K562 treated with DMSO at 1 percent for 24 hours (cell line): ENCODE data around the gene MPP1. TPM values are rescaled to one million over a fixed set of nuclear protein-coding genes. Genes with fewer than 3 reads are reported as not detected.

Experiments
- total RNA-seq: library from RNA; unstranded; fragments of 300-600 nt; gene quantifications from 2 replicates; pipeline ENCODE4 v1.2.3, GENCODE V29; 2022; ENCODE audit warnings: low read depth; ENCODE audit not compliant: insufficient read depth

The MPP1 gene
- total RNA-seq: 209 and 211 TPM in 2 replicates

DNA sequence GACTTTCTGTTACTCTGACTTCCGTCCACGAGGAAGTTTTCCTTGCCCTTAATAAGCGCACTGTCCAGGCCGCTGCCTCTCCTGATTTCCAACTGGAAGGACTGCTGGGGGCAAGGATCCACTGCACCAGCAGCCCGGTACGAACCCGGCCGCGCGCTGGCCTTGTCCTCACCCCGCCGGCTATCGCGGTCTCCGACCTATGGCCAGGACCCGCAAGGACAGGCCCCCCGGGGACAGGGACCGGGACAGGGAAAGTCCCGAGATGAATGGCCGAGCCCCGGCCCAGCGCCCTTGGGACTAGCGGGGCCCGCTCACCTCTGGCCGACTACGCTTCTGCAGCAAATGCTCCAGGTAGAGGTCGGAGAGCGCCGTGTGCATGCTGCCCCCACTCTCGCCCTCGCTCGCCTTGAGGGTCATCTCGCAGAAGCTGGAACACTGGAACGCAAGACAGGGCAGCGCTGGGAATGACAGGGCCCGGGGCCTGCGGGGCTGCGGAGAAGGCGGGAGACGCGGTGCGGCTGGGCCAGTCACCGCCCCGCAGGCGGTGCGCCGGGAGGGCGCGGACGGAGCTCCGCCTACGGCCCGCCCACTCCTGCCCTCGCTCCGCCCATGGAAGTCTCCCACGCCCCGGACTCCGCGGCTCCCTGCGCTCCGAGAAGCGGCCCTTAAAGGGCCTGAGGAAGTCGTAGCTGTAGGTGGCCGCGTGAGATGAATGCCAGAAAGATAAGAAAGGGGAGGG, at the start of gene MPP1:
Gene MPP1, minus strand, starts transcription at position 529 of the 739 bp plus-strand sequence. Its CDS starts 112 bp downstream, at position 417.

GRCh38 chrX:154834562-154834961, 29.3 kb upstream of the MPP1 start, which contains the start of gene SMIM9:
Gene SMIM9 (minus strand): TSS chrX:154834662. CDS start chrX:154830856, 3,806 bp downstream.

GRCh38 chrX:154762537-154763296, 42.6 kb downstream of the MPP1 start, which contains the start of gene DKC1:
Gene DKC1 (plus strand): TSS chrX:154762864. CDS start chrX:154762966, 102 bp downstream.

DNA sequence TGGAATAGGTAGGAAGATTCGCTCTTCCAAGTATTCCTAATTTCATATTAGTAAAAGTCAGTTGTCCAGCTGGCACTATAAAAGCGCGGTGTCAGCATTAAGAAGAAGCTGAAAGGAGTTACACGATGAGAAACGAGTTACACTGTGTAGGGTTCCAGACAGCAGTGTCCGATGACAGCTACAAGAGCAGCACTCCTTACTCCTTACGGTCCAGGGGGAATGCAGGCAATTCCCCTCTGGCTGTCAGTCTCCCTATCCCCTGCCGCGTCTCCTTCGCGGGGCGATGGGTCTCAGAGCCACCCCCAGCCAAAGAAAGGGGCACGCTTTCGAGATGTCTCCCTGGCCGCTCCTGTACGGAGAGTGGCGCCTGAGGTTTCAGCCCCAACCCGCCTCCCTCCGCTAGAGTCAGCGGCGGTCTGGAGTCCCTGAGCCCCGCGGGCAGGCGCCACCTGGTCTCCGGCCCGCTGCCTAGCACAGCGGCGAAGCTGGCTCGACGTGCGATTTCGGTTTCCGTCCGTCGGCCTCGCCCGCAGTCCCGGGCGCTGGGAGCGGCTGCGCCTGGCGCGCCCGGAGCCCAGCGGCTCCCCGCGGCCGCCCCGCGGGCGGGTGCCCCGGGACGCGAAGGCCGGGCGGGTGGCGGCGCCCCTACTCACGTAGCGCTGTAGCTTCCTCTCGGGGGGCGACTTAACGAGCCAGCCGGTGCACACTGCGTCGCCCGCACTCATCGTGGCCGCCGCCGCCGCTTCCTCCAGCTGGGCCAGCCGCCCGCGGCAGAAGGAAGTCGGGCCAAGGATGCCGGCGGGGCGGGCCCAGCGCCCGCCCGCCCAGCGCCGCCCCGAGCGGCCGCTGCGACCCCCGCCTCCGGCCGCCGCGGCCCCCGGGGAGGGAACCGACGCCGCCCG, 54.7 kb downstream of the MPP1 start, which contains the start of gene GAB3:
Gene GAB3, minus strand, starts transcription at position 777 of the 902 bp plus-strand sequence. Its CDS starts 52 bp downstream, at position 725.

Other genes starting within 250 kb of the MPP1 start
- gene CTAG1A, start 220.4 kb downstream of the MPP1 start, total RNA-seq: not detected in 2 replicates
- not detected in 2 replicates for gene CTAG1B, start 186.2 kb downstream of the MPP1 start, total RNA-seq
- gene CTAG2, start 151.9 kb downstream of the MPP1 start, total RNA-seq: 37.7 and 42.0 TPM in 2 replicates
- 9.6 and 10.8 TPM in 2 replicates for gene GAB3, start 54.4 kb downstream of the MPP1 start, total RNA-seq
- gene DKC1, start 42.6 kb downstream of the MPP1 start, total RNA-seq: 75.8 and 79.0 TPM in 2 replicates
- not detected in 2 replicates for gene SMIM9, start 29.2 kb upstream of the MPP1 start, total RNA-seq
- not detected in 2 replicates for gene F8A1, start 80.9 kb upstream of the MPP1 start, total RNA-seq
- 4.1 TPM in 2 replicates for gene F8, start 217.2 kb upstream of the MPP1 start, total RNA-seq
- gene FUNDC2, start 221.4 kb upstream of the MPP1 start, total RNA-seq: 75.2 and 75.6 TPM in 2 replicates